ENCODE results near the gene SCARB1. TPM values are rescaled to one million over a fixed set of nuclear protein-coding genes. Genes with fewer than 3 reads are reported as not detected.

Gene SCARB1
- total and polyA plus RNA-seq, 2 experiments from 2014 or later: 31.0 to 62.5 TPM

GRCh38 chr12:124861898-124862676 lies 1.6 kb downstream of the SCARB1 start:
- no peak overlapping the region for H2AFZ ChIP-seq
- H3F3A ChIP-seq (replicated peaks; ENCODE audit: low read depth): 0 out of 2 replicates have a peak, but pooled peaks cover 9% of the 10 kb centered on the region
- no peaks in the 10 kb centered on the region for H3K9me2 ChIP-seq (ENCODE audit: insufficient read depth)
- H3K36me3 ChIP-seq (ENCODE audit: insufficient read depth): 0 out of 2 replicates have a peak, but pooled peaks cover 5% of the 10 kb centered on the region
- Mint-ChIP-seq H3K4me1 (peaks cover 24% of the 10 kb centered on the region), H3K4me3 (peak overlapping the region; percentile 79), H3K27ac (no peak overlapping the region), H3K27me3 (ENCODE audit: insufficient read depth, low read depth, poor library complexity) (peaks cover 28% of the 10 kb centered on the region), H3K9me3 (peaks cover 5% of the 10 kb centered on the region; the same call in 2 of the 3 replicates), H3K36me3 (ENCODE audit: low read depth) (peaks cover 6% of the 10 kb centered on the region; the same call in 1 of the 3 replicates)
- H3K79me2 ChIP-seq (replicated peaks; ENCODE audit: insufficient read depth): peaks cover 40% of the 10 kb centered on the region
- 0 out of 2 replicates have a peak, but pooled peaks cover 3% of the 10 kb centered on the region for H3K27me3 ChIP-seq (ENCODE audit: insufficient read depth)
- no peak for ATAC-seq
- H4K20me1 ChIP-seq (replicated peaks; ENCODE audit: insufficient read depth): no peaks in the 10 kb centered on the region
- DNase-seq (ENCODE audit: low spot score): no peak
- H3K4me2 ChIP-seq: peak overlapping the region; percentile 93
- peak overlapping the region; percentile 88 for H3K4me3 ChIP-seq
- peaks cover 24% of the 10 kb centered on the region for H3K4me1 ChIP-seq (ENCODE audit: insufficient read depth)
- no peak overlapping the region for H3K27ac ChIP-seq (ENCODE audit: low read depth)
- no peak for TF ChIP-seq ZNF331 (CRISPR knock-in tag; IDR thresholded peaks at IDR 0.05; ENCODE audit: low read depth)
- TF ChIP-seq ZNF114 (CRISPR knock-in tag; IDR thresholded peaks at IDR 0.05): no peak
- no peak for TF ChIP-seq CREB1 (CRISPR knock-in tag; IDR thresholded peaks at IDR 0.05; ENCODE audit: low read depth)
- no peak for TF ChIP-seq STAT1 (IDR thresholded peaks at IDR 0.05; ENCODE audit: unreplicated experiment)
- TF ChIP-seq JUNB (IDR thresholded peaks at IDR 0.05; ENCODE audit: unreplicated experiment): no peak
- TF ChIP-seq EZH2 (IDR thresholded peaks at IDR 0.05; ENCODE audit: low read depth, unreplicated experiment): no peak
- no peak for TF ChIP-seq NANOG (IDR thresholded peaks at IDR 0.05; ENCODE audit: borderline replicate concordance)
- no peak for TF ChIP-seq ETS1 (IDR thresholded peaks at IDR 0.05)
- TF ChIP-seq ZNF462 (CRISPR knock-in tag; IDR thresholded peaks at IDR 0.05): no peak
- no peak for TF ChIP-seq POLR2AphosphoS5 (IDR thresholded peaks at IDR 0.05; ENCODE audit: low read depth)
- TF ChIP-seq EZH2phosphoT487 (IDR thresholded peaks at IDR 0.05; ENCODE audit: unreplicated experiment): no peak
- no peak for TF ChIP-seq CTCF (conservative IDR thresholded peaks at IDR 0.05; ENCODE audit: low read depth in 2 of 2)
- no peak for TF ChIP-seq REST (IDR thresholded peaks at IDR 0.05; ENCODE audit: unreplicated experiment)

All from GM23338 (cell line).